GM18507 (cell line): ENCODE measurements around the gene RPH3AL.
"Not testable (repeated sequence)": the region's sequence is repeated elsewhere in the genome, so short reads cannot be mapped to it uniquely, and the experiment has no call there.

Experiments used
- DNase-seq: peaks from one replicate; pipeline ENCODE4 v3.0.0; 2011; ENCODE audit warnings: low read depth; ENCODE audit not compliant: insufficient read length; ENCODE audit errors: extremely low spot score
- FAIRE-seq: peaks from 2 replicates; lab custom pipeline; 2011; peaks lifted over from hg19 to GRCh38; lab: Jason Lieb, UNC

RPH3AL gene

GRCh38 chr17:381516-381915, 28.9 kb upstream of the RPH3AL start:
- no peak for FAIRE-seq

GRCh38 chr17:379531-380465, 27.2 kb upstream of the RPH3AL start:
- FAIRE-seq (no peak), DNase-seq (no peak)

More at GRCh38 chr17:381516-381915, 28.9 kb upstream of the RPH3AL start:
- DNase-seq, result no peak

GRCh38 chr17:378068-378467, 25.5 kb upstream of the RPH3AL start:
- DNase-seq, result no peak
- FAIRE-seq, result no peak

GRCh38 chr17:376936-377863, 24.6 kb upstream of the RPH3AL start:
- FAIRE-seq, result no peak
- no peak for DNase-seq

- FAIRE-seq (no peak), DNase-seq (no peak)
These were observed 21.1 kb upstream of the RPH3AL start for GRCh38 chr17:373613-374230.

GRCh38 chr17:372157-373152, 19.8 kb upstream of the RPH3AL start:
- no peak for FAIRE-seq
- no peak for DNase-seq

GRCh38 chr17:371583-371982, 19.0 kb upstream of the RPH3AL start:
- FAIRE-seq (no peak), DNase-seq (no peak)

- DNase-seq, FAIRE-seq: not testable (repeated sequence)
These were observed 15.0 kb upstream of the RPH3AL start for GRCh38 chr17:367656-368055.

- not testable (repeated sequence) for FAIRE-seq, DNase-seq
These were observed 14.3 kb upstream of the RPH3AL start for GRCh38 chr17:366657-367615.

GRCh38 chr17:364766-365165, 12.2 kb upstream of the RPH3AL start:
- no peak for DNase-seq
- no peak for FAIRE-seq

GRCh38 chr17:364308-364707, 11.7 kb upstream of the RPH3AL start:
- DNase-seq (no peak), FAIRE-seq (no peak)

GRCh38 chr17:362721-363120, 10.1 kb upstream of the RPH3AL start:
- FAIRE-seq (no peak), DNase-seq (no peak)

GRCh38 chr17:360092-360750, 7.6 kb upstream of the RPH3AL start:
- FAIRE-seq, result no peak
- DNase-seq, result no peak

- FAIRE-seq (no peak), DNase-seq (no peak)
These were observed 6.0 kb upstream of the RPH3AL start for GRCh38 chr17:358491-359151.

GRCh38 chr17:357644-358043, 5.0 kb upstream of the RPH3AL start:
- FAIRE-seq (no peak), DNase-seq (no peak)

GRCh38 chr17:356671-357434, 4.2 kb upstream of the RPH3AL start:
- DNase-seq, result no peak
- no peak for FAIRE-seq
